ENCODE measurements around the gene EXOSC5.
"Not testable (repeated sequence)": the region's sequence is repeated elsewhere in the genome, so short reads cannot be mapped to it uniquely, and the experiment has no call there.

EXOSC5 gene

GRCh38 chr19:41405776-41406175 is 8.6 kb upstream of the EXOSC5 start:
- DNase-seq (ENCODE audit: low spot score): no peak

GRCh38 chr19:41403181-41403970 is 6.2 kb upstream of the EXOSC5 start:
- no peak for DNase-seq (ENCODE audit: low spot score)

- DNase-seq (ENCODE audit: low spot score): no peak
Observed at GRCh38 chr19:41402010-41402409, 4.9 kb upstream of the EXOSC5 start.

- no peak for DNase-seq (ENCODE audit: low spot score)
Observed at GRCh38 chr19:41401483-41401882, 4.3 kb upstream of the EXOSC5 start.

GRCh38 chr19:41399525-41399924 is 2.4 kb upstream of the EXOSC5 start:
- DNase-seq (ENCODE audit: low spot score): no peak

- no peak for DNase-seq (ENCODE audit: low spot score)
Observed at GRCh38 chr19:41399091-41399490, 1.9 kb upstream of the EXOSC5 start.

GRCh38 chr19:41398598-41398997 is 1.4 kb upstream of the EXOSC5 start:
- DNase-seq (ENCODE audit: low spot score): no peak

GRCh38 chr19:41398050-41398418 is 875 bp upstream of the EXOSC5 start:
- DNase-seq (ENCODE audit: low spot score): no peak

- DNase-seq (ENCODE audit: low spot score): no peak
Observed at GRCh38 chr19:41395355-41395754, 1.8 kb downstream of the EXOSC5 start.

GRCh38 chr19:41392775-41393174 is 4.4 kb downstream of the EXOSC5 start:
- DNase-seq (ENCODE audit: low spot score): no peak

- no peak for DNase-seq (ENCODE audit: low spot score)
Observed at GRCh38 chr19:41391618-41392017, 5.5 kb downstream of the EXOSC5 start.

- DNase-seq (ENCODE audit: low spot score): no peak
Observed at GRCh38 chr19:41386442-41386841, 10.7 kb downstream of the EXOSC5 start.

GRCh38 chr19:41384351-41384750 is 12.8 kb downstream of the EXOSC5 start:
- DNase-seq (ENCODE audit: low spot score): no peak

GRCh38 chr19:41381536-41381935 is 15.6 kb downstream of the EXOSC5 start:
- not testable (repeated sequence) for DNase-seq (ENCODE audit: low spot score)

- DNase-seq (ENCODE audit: low spot score): peak; percentile 67
Observed at GRCh38 chr19:41377977-41378709, 19.0 kb downstream of the EXOSC5 start.

GRCh38 chr19:41376998-41377365 is 20.2 kb downstream of the EXOSC5 start:
- DNase-seq (ENCODE audit: low spot score): no peak

- DNase-seq (ENCODE audit: low spot score): peak; percentile 84
Observed at GRCh38 chr19:41376241-41376997, 20.7 kb downstream of the EXOSC5 start, which contains the start of gene TMEM91. TMEM91 (plus strand) TSS chr19:41376533; CDS start chr19:41378310, 1,777 bp downstream.

- peak; percentile 38 for DNase-seq (ENCODE audit: low spot score)
Observed at GRCh38 chr19:41373993-41374392, 23.2 kb downstream of the EXOSC5 start.

GRCh38 chr19:41372501-41372900 is 24.7 kb downstream of the EXOSC5 start:
- no peak for DNase-seq (ENCODE audit: low spot score)

- no peak for DNase-seq (ENCODE audit: low spot score)
Observed at GRCh38 chr19:41371541-41371940, 25.6 kb downstream of the EXOSC5 start.

- not testable (repeated sequence) for DNase-seq (ENCODE audit: low spot score)
Observed at GRCh38 chr19:41371119-41371518, 26.0 kb downstream of the EXOSC5 start.

- no peak for DNase-seq (ENCODE audit: low spot score)
Observed at GRCh38 chr19:41369769-41370168, 27.4 kb downstream of the EXOSC5 start.

- no peak for DNase-seq (ENCODE audit: low spot score)
Observed at GRCh38 chr19:41367848-41368301, 29.3 kb downstream of the EXOSC5 start.
